ENCODE results near the gene MTARC1. TPM values are rescaled to one million over a fixed set of nuclear protein-coding genes. Genes with fewer than 3 reads are reported as not detected.

MTARC1 gene
- total and polyA plus RNA-seq, 2 donors (not counting 1 experiment from before 2014, with no cell fraction given), result 0.49 to 2.9 TPM

DNA sequence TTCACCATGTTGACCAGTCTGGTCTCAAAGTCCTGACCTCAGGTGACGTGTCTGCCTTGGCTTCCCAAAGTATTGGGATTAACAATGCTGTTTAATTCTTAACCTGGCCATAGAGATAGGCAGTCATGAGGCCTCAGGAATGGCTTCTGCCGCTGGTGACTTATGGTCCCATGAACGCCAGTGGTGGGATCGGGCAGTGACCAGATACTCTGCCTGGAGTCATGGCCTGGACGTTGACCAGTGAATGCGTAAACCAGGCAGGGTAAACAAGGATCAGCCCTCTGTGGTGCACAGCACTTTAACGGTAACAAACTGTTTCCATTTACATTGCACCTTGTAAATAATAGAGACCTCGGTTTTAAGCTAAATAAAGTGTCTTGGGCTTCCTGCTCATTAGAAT lies 23.0 kb downstream of the MTARC1 start:
- peaks cover 0 to 9% (median 2%) of the 10 kb centered on the region in 4 experiments for H3K27me3 ChIP-seq (replicated peaks in 1 of 4; ENCODE audit: control extremely low read depth in 1 of 4, control insufficient read depth in 3 of 4, insufficient read depth in 4 of 4, low read length in 3 of 4)
- intact Hi-C loops (cut with micrococcal nuclease), result loop anchor here (1.0 to 5.0 kb wide), 4 partner anchors 65 to 1645 kb away; no protein-coding TSS in a partner anchor
- H3K27me3 Mint-ChIP-seq, result peaks cover 7% of the 10 kb centered on the region
- H4K20me1 ChIP-seq (ENCODE audit: control insufficient read depth, insufficient read depth, low read length, poor library complexity, severe bottlenecking), result no peaks in the 10 kb centered on the region
- 96% methylated on average over 5 of the region's 8 CpGs for WGBS (ENCODE audit: insufficient coverage)
- H3K9me3 Mint-ChIP-seq (ENCODE audit: insufficient read depth), result no peaks in the 10 kb centered on the region
- ATAC-seq (ENCODE audit: low read depth), result no peak
- no peak overlapping the region for H2AFZ ChIP-seq (ENCODE audit: insufficient read depth, low read depth, low read length, poor library complexity, severe bottlenecking)
- H3K9me3 ChIP-seq (ENCODE audit: control extremely low read depth in 1 of 3, control insufficient read depth in 2 of 3, insufficient read depth in 1 of 3, low read length in 2 of 3), result no peaks in the 10 kb centered on the region
- ChIA-PET CTCF (interaction anchor here (0.7 to 4.7 kb wide), 22 partner anchors 10 to 1645 kb away, joined by 3 to 48 read pairs (median 4); no protein-coding TSS in a partner anchor), POLR2A (no interaction called here)
- no peak overlapping the region for H3K4me3 ChIP-seq (ENCODE audit: control extremely low read depth in 1 of 5, extremely low read depth in 1 of 5, insufficient read depth in 1 of 5, low read depth in 2 of 5, low read length in 4 of 5)
- H3K79me2 ChIP-seq (ENCODE audit: control insufficient read depth, insufficient read depth, low read length), result no peaks in the 10 kb centered on the region
- H3K27ac ChIP-seq (ENCODE audit: low read length in 2 of 2), result no peak overlapping the region
- no peak for DNase-seq
- no peak overlapping the region for H3K4me3 Mint-ChIP-seq
- H3K4me1 Mint-ChIP-seq, result peaks cover 6% of the 10 kb centered on the region
- H3K4me1 ChIP-seq (ENCODE audit: control insufficient read depth in 2 of 2, insufficient read depth in 2 of 2, low read length in 2 of 2), result peaks cover 0 to 5% of the 10 kb centered on the region in 2 donors
- TF ChIP-seq EZH2 (IDR thresholded peaks at IDR 0.05; ENCODE audit: borderline replicate concordance, insufficient read depth, low read depth, low read length, poor library complexity, severe bottlenecking), result no peak
- TF ChIP-seq, protein P1, sequence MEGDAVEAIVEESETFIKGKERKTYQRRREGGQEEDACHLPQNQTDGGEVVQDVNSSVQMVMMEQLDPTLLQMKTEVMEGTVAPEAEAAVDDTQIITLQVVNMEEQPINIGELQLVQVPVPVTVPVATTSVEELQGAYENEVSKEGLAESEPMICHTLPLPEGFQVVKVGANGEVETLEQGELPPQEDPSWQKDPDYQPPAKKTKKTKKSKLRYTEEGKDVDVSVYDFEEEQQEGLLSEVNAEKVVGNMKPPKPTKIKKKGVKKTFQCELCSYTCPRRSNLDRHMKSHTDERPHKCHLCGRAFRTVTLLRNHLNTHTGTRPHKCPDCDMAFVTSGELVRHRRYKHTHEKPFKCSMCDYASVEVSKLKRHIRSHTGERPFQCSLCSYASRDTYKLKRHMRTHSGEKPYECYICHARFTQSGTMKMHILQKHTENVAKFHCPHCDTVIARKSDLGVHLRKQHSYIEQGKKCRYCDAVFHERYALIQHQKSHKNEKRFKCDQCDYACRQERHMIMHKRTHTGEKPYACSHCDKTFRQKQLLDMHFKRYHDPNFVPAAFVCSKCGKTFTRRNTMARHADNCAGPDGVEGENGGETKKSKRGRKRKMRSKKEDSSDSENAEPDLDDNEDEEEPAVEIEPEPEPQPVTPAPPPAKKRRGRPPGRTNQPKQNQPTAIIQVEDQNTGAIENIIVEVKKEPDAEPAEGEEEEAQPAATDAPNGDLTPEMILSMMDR (IDR thresholded peaks at IDR 0.05), result no peak
- no peak overlapping the region for H3K9ac ChIP-seq (ENCODE audit: low read length)
- H3K36me3 ChIP-seq (replicated peaks in 1 of 2; ENCODE audit: control extremely low read depth in 1 of 2, control insufficient read depth in 1 of 2, extremely low read depth in 1 of 2, insufficient read depth in 2 of 2, low read length in 1 of 2), result no peaks in the 10 kb centered on the region
- H3K4me2 ChIP-seq (replicated peaks; ENCODE audit: low read depth, low read length, poor library complexity, severe bottlenecking), result no peak overlapping the region
- H3K27ac Mint-ChIP-seq, result no peak overlapping the region

DNA sequence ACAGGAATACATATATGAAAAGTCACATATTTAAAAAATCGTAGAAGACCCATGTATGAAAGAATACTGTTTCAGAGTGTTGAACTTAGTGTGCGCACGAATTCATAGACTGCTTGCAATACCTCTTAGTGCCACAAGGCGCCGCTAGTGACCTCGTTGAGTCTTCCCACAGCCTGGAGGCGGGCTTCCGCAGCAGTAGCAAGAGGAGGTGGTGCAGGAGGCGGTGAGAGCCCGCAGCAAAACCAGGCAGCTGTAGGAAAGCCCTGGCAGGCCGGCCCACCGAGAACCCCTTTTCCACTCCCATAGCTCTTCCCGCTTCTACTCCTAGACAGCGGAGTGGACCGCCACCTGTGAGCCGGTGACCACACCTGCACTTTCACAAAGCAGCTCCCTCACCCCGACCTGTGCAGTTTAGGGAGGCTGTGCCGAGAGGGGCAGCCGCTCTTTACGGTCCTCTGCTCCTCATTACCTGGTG lies 23.5 kb downstream of the MTARC1 start:
- H3K27me3 Mint-ChIP-seq, result peaks cover 7% of the 10 kb centered on the region
- POLR2A ChIA-PET, result no interaction called here

More for the DNA sequence above, 23.5 kb downstream of the MTARC1 start:
- Histone ChIP-seq H3K9ac (ENCODE audit: low read length) (no peak overlapping the region), H4K20me1 (ENCODE audit: control insufficient read depth, insufficient read depth, low read length, poor library complexity, severe bottlenecking) (no peaks in the 10 kb centered on the region), H3K4me2 (replicated peaks; ENCODE audit: low read depth, low read length, poor library complexity, severe bottlenecking) (peak overlapping the region; percentile 62), H3K36me3 (replicated peaks in 1 of 2; ENCODE audit: control extremely low read depth in 1 of 2, control insufficient read depth in 1 of 2, extremely low read depth in 1 of 2, insufficient read depth in 2 of 2, low read length in 1 of 2) (no peaks in the 10 kb centered on the region), H3K4me3 (ENCODE audit: control extremely low read depth in 1 of 5, extremely low read depth in 1 of 5, insufficient read depth in 1 of 5, low read depth in 2 of 5, low read length in 4 of 5) (peak overlapping the region in 1 of 5 experiments; percentile 13), H3K4me1 (ENCODE audit: control insufficient read depth in 2 of 2, insufficient read depth in 2 of 2, low read length in 2 of 2) (peaks cover 0 to 5% of the 10 kb centered on the region in 2 donors), H3K9me3 (ENCODE audit: control extremely low read depth in 1 of 3, control insufficient read depth in 2 of 3, insufficient read depth in 1 of 3, low read length in 2 of 3) (no peaks in the 10 kb centered on the region), H2AFZ (ENCODE audit: insufficient read depth, low read depth, low read length, poor library complexity, severe bottlenecking) (peak overlapping the region; percentile 71), H3K27me3 (replicated peaks in 1 of 4; ENCODE audit: control extremely low read depth in 1 of 4, control insufficient read depth in 3 of 4, insufficient read depth in 4 of 4, low read length in 3 of 4) (peaks cover 0 to 9% (median 2%) of the 10 kb centered on the region in 4 experiments), H3K79me2 (ENCODE audit: control insufficient read depth, insufficient read depth, low read length) (no peaks in the 10 kb centered on the region), H3K27ac (ENCODE audit: low read length in 2 of 2) (no peak overlapping the region)
- CTCF ChIA-PET, result interaction anchor here (0.7 to 4.7 kb wide), 24 partner anchors 9 to 1941 kb away, joined by 3 to 48 read pairs (median 4); no protein-coding TSS in a partner anchor
- 21% methylated on average over 11 of the region's 20 CpGs for WGBS (ENCODE audit: insufficient coverage)
- Mint-ChIP-seq H3K4me3 (peak overlapping the region; percentile 70), H3K27ac (no peak overlapping the region), H3K9me3 (ENCODE audit: insufficient read depth) (no peaks in the 10 kb centered on the region), H3K4me1 (peaks cover 6% of the 10 kb centered on the region)
- DNase-seq (peak; percentile 83), ATAC-seq (ENCODE audit: low read depth) (peak; percentile 98)
- intact Hi-C loops (cut with micrococcal nuclease), result loop anchor here (1.0 to 5.0 kb wide), 4 partner anchors 64 to 1645 kb away; no protein-coding TSS in a partner anchor
- TF ChIP-seq EZH2 (IDR thresholded peaks at IDR 0.05; ENCODE audit: borderline replicate concordance, insufficient read depth, low read depth, low read length, poor library complexity, severe bottlenecking), result no peak
- TF ChIP-seq, protein P1 (IDR thresholded peaks at IDR 0.05), result peak; percentile 99

Data from B cell (primary cell).